OCI-LY1 (cell line): Measurements from ENCODE around the gene NUDT4.
"Not testable (repeated sequence)": the region's sequence is repeated elsewhere in the genome, so short reads cannot be mapped to it uniquely, and the experiment has no call there.

Experiments
- EZH2 ChIP-seq: fragments of 200-600 bp; sonication (generic), shearing (Covaris generic); IDR thresholded peaks from 2 replicates; pipeline ENCODE4 v1.8.0; 2017; ENCODE audit warnings: borderline replicate concordance, mixed run types, mild to moderate bottlenecking, antibody characterized with exemption, low read length, moderate library complexity, mixed read lengths
- TF ChIP-seq, protein P1 (sequence below): fragments of 200-600 bp; sonication (generic), shearing (Covaris generic); IDR thresholded peaks from 2 replicates; pipeline ENCODE4 v1.5.1; 2017; ENCODE audit warnings: mild to moderate bottlenecking, antibody characterized with exemption, low read length, moderate library complexity, mixed read lengths

DNA sequence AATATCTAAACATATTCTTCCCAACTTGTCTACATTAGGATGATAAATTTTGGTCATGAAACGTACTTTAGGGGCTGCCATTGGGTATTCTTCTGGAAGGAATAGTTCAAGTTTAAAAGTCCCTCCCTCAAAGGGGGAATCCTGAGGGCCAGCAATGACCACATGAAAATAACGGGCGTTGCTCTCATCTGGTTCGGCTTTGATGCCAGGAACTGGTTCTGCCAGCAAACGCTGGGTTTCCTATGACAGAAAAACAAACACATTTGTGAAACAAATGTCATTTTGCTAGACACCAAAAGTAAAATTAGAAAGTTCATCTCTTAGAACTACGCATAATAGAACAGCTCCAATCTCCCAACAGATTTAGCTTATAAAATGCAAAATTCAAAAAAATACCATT is 33.3 kb downstream of the NUDT4 start:
- TF ChIP-seq, protein P1, sequence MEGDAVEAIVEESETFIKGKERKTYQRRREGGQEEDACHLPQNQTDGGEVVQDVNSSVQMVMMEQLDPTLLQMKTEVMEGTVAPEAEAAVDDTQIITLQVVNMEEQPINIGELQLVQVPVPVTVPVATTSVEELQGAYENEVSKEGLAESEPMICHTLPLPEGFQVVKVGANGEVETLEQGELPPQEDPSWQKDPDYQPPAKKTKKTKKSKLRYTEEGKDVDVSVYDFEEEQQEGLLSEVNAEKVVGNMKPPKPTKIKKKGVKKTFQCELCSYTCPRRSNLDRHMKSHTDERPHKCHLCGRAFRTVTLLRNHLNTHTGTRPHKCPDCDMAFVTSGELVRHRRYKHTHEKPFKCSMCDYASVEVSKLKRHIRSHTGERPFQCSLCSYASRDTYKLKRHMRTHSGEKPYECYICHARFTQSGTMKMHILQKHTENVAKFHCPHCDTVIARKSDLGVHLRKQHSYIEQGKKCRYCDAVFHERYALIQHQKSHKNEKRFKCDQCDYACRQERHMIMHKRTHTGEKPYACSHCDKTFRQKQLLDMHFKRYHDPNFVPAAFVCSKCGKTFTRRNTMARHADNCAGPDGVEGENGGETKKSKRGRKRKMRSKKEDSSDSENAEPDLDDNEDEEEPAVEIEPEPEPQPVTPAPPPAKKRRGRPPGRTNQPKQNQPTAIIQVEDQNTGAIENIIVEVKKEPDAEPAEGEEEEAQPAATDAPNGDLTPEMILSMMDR, result not testable (repeated sequence)
- TF ChIP-seq EZH2, result not testable (repeated sequence)
